HG03354 (cell line): ENCODE data around the gene BRAF.
"Not testable (repeated sequence)": the region's sequence is repeated elsewhere in the genome, so short reads cannot be mapped to it uniquely, and the experiment has no call there.

ENCODE experiments used
- ATAC-seq: cut with Tn5 transposase; IDR thresholded peaks from one replicate; pipeline ENCODE4 v1.9.1; 2021; ENCODE audit warnings: mild to moderate bottlenecking; ENCODE audit not compliant: unreplicated experiment, poor library complexity, severe bottlenecking

BRAF gene

DNA sequence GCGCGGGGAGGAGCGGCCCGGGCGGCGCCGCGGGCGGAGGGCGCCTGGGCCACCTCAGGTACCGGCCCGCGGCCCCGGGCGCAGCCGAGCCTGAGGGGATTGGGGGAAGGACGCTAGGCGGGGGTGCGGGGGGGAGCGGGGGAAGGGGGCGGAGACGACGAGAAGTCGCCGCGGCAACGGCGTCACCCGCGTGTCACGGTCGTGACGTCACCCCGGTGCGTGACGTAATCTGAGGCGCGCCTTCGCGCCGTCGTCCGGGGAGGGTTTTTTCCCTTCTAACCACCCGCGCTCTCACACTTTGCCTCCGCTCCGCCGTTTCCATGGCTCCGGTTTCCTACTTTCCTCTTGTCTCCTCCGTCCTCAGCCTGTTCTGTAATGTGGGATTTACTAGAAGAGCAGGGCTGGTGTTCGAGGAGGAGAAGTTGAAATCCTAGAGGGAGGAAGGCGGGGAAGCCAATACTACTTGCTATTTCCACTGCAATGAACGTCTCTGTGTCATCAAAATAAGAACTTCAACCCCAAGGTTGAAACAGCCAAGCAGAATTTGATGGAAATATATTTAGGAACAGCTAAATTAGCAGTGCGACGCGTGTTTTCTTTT is at the start of gene BRAF:
Gene BRAF (minus strand): TSS at position 109 of the 601 bp plus-strand sequence. CDS start 226 bp downstream, outside the sequence.
- ATAC-seq, result peak; percentile 40

DNA sequence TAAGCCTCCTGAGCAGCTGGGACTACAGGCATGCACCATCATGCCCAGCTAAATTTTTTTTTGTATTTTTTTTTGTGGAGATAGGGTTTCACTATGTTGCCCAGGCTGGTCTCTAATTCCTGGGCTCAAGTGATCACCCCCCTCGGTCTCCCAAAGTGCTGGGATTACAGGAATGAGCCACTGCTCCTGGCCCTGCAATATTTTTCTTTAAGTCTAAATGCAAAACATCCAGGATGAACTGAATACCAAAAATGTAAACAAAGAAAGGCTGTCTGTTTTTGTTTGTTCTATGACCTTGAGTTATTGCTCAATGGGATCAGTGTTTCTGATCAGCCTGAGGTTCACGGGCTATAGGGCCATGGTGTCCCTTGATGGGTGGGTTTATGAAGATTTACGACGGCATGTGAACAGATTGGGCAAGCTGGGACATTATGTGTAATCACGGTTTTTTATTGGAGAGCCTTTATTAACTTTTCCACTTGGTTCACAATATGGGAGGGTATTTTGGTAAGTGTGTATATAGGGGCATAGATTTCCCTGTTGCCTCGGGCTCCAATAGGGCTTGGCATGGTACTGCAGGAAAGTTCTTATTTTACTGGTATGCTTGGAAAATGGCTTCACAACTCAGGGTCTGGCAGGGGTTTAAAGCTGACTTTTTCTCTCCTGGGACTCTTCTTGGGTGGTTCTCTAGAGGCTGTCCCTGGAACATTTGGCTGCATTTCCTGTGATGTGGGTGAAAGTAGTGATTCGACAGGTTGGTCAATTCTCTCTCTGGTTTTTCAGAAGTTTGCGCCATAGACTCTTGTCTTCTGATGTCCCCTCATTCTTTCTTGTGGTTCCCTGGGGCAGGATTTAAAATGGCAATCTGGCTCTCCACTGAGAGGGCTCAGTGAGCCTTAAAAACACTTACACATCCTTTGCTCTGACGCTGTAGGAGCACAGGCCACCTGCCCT is 48.4 kb upstream of the BRAF start:
- no peak for ATAC-seq

DNA sequence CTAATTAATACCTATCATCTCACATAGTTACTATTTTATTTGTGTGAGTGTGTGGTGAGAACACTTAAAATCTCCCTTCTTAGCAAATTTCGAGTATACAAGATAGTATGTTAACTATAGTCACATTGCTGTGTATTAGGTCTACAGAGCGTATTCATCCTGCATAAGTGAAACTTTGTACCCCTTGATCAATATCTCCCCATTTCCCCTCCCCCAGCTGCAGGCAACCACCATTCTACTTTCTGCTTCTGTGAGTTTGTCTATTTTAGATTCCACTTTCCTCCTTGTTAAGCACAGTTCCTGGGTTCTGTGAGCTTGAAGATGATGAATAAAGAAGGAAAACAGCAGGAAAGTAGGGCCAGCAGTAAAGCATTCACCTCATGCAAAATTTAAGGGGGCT is 47.6 kb upstream of the BRAF start:
- ATAC-seq, result no peak

DNA sequence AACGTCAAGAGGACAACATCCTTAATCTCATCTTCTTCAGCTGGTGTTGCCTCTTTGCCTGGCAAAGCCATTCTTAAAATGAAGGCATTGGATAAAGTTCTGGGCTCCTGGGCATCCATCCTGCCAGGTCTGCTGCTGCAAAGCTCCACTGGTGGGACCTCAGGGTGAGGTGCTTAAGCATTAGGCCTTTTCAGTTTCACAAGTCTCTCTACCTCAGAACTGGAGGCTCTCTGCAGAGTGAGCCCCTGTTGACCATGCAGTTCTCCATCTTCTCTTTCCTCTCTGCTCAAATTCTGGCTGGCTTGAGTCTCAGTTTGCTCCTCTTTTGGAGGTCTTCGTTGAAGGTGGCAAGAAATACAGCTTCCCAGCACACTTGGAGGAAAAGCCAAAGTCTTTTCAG is 42.7 kb upstream of the BRAF start:
- no peak for ATAC-seq

DNA sequence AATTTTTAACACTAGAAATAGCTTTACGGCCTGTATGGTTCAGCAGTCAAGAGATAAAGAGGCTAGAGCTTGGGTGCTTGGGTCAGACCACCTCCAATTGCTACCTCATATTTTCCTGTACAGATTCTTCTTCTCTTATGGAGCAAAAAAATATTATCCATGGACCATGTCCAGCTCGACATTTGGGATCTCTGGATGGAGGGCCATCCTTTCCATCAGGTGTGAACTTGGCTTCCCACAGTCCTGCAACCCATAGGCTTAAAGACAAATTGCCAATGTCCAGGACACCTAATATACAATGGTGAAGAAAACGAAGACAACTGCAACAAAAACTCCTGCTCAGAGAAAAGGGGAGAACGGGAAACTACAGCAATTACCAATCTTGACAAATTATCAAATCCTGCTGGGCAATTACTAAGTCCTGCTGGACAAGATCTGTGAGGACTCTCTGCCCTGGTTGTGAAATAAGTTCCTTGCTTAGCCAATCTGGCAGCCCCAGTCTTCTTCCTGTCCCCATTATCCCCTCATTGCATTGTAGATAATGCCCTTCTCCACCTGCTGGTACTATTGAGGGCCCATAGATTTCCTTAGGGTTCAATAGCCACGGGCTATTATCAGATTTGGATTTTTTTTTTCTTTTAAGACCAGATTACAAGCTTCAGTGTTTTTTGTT is 42.0 kb upstream of the BRAF start:
- ATAC-seq, result no peak

DNA sequence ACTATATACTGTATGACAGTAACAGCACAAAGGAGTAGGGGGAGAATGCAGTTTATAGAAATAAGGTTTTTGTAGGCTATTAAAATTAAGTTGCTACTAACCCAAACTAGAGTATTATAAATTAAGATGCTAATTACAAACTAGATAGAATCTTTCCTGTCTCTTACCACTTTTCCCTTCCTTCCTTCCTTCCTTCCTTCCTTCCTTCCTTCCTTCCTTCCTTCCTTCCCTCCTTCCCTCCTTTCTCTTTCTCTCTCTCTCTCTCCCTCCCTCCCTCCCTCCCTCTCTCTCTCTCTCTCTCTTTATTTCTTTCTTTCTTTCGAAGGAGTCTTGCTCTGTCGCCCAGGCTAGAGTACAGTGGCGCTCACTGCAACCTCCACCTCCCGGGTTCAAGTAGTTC is 36.4 kb upstream of the BRAF start:
- no peak for ATAC-seq

DNA sequence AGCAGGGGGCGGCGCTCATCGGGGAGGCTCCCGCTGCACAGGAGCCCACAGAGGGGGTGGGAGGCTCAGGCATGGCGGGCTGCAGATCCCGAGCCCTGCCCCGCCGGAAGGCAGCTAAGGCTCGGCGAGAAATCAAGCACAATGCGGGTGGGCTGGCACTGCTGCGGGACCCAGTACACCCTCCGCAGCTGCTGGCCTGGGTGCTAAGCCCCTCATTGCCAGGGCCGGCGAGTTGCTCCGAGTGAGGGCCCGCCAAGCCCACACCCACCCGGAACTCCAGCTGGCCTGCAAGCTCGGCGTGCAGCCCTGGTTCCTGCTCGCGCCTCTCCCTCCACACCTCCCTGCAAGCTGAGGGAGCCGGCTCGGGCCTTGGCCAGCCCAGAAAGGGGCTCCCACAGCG is 32.3 kb upstream of the BRAF start:
- not testable (repeated sequence) for ATAC-seq

DNA sequence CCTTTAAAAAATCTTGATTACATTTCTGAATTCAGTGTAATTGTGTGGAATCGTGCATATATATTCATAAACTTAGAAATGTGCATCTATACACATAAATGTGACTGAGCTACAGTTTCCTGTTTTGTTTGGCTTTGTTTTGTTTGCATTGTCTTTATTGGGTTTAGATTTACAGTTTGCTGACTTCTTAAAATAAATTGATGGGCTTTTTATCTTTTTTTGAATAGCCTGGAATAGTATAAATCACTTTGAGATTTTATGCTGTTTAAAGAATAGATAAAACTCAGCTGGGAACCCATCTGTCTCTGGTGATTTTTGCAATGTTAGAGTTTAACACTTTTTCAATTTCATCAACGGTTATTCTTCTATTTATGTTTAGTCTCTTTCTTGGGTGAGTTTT is 21.2 kb upstream of the BRAF start:
- no peak for ATAC-seq

DNA sequence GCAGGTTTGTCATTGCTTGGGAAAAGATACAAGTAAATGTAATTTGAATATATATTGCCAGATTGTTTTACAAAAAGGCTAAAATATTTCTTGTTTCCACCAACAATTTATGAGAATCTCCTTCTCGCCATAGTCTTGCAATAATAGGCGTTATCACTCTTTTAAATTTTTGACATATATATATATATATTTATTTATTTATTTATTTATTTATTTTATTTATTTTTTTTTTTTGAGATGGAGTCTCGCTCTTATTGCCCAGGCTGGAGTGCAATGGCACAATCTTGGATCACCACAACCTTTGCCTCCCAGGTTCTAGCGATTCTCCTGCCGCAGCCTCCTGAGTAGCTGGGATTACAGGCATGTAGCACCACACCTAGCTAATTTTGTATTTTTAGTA is 17.5 kb upstream of the BRAF start:
- ATAC-seq, result not testable (repeated sequence)

DNA sequence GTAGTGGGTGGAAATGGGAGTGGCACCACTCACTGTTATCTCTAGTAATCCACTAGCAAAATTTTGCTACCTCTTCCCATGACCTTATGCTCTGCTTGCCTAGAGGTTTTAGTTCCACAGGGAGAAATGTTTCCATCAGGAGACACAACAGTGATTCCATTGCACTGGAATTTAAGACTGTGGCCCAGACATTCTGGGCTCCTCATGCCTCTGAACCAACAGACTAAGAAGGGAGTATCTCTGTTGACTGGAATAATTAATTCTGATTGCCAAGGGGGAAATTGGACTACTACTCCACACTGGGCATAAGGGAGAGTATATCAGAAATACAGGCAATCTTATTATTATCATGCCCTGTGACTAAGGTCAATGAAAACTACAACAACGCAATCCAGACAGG is 16.2 kb upstream of the BRAF start:
- no peak for ATAC-seq

DNA sequence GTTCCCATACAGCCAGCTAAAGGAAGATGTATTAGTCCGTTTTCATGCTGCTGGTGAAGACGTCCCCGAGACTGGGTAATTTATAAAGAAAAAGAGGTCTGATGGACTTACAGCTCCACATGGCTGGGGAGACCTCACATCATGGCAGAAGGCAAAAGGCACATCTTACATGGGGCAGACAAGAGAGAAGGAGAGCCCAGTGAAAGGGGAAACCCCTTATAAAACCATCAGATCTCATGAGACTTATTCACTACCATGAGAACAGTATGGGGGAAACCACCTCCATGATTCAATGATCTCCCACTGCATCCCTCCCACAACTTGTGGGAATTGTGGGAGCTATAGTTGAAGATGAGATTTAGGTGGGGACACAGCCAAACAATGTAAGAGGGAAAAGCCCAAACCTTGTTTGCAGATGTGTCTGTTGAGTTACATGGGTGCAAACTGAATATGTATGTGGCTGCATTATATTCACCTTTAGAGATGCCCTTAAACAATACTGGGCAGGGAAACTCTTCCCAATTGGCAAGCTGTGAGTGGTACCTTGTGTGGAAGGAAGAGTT is 13.1 kb upstream of the BRAF start:
- no peak for ATAC-seq

DNA sequence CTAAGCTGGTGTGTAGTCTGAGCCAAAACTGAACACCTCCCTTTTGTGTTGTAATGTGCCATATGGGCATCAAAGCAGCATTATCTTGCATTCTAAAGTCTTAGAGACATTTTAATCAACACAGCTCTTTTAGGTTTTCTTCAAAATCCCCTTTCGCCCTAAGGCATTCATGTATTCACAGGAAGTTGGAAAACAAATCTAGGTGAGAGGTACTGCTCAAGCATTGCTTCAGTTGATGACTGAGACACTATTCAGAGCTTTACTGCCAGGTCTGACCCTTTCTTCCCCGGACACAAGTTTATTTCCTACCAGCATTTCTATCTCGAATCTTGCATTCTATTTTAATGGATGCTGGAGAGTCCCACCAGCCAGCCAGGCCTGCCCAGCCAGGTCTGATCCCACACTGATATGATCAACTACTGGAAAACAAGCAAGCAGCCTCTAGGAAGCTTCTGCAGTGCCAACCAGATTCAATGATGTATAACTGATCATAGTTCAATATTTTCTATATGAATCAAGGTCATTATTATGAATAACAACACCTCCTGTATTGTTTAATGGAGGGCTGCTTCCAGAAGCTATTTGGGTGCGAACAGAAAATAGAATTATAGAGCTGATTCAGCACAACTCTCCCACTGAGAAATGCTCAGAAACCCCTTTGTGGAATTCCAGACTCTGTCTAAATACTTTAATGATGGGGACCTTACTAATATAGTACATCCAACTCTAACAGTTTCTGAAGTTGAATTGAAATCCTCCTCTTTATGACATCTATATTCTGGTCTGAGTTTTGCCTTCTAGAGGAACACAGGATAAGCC is 4.0 kb upstream of the BRAF start:
- ATAC-seq, result no peak

DNA sequence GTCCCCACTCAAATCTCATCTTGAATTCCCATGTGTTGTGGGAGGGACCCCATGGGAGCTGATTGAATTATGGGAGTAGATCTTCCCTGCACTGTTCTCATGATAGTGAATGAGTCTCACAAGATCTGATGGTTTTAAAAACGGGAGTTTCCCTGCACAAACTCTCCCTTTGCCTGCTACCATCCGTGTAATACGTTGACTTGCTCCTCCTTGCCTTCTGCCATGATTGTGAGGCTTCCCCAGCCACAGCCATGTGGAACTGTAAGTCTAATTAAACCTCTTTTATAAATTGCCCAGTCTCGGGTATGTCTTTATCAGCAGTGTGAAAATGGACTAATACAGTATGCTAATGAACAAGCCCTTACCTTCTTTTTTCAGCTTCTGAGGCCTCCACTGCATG is 3.2 kb upstream of the BRAF start:
- not testable (repeated sequence) for ATAC-seq

DNA sequence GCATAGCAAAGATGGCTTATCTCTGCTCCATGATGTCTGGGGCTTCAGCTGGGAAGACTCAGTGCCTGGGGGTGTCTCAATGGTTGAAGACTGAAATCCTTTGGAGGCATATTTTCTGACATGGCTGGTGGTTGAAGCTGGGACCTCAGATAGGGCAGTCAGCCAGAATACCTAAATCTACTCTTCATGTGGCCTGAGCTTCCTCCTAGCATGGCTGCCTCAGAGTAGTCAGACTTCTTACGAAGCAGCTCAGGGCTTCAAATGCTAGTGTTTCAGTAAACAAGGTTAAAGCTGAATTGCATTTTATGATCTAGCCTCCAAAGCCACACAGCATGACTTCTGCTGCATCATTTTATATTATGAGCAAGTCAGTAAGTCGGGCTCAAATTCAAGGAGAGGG is 2.6 kb upstream of the BRAF start:
- no peak for ATAC-seq

DNA sequence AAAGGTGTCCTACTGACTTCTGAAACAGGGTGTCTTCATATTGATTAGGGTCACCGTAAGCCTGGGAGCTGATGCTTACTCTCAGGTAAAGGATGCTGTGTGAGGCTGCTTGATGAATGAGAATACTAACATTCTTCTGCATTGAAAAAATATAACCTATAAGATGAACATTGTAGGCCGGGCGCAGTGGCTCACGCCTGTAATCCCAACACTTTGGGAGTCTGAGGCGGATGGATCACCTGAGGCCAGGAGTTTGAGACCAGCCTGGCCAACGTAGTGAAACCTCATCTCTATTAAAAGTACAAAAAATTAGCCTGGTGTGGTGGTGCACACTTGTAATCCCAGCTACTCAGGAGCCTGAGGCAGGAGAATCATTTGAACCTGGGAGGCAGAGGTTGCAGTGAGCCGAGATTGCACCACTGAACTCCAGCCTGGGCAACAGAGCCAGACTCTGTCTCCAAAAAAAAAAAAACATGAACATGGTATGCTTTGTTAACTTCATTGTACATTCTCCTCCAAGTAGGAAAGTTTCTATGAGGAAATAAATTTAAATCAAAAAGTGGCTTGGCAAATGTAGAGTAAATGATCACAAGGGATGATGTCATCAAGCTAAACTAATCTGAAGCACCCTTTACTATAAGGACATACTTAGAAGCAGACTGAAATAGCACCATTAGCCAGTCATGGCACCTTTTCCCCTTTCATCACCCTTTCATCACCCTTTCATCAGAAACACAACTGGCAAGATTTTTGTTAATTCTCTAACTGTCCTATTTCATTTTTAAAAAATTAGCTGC is 1.5 kb upstream of the BRAF start:
- ATAC-seq, result no peak

DNA sequence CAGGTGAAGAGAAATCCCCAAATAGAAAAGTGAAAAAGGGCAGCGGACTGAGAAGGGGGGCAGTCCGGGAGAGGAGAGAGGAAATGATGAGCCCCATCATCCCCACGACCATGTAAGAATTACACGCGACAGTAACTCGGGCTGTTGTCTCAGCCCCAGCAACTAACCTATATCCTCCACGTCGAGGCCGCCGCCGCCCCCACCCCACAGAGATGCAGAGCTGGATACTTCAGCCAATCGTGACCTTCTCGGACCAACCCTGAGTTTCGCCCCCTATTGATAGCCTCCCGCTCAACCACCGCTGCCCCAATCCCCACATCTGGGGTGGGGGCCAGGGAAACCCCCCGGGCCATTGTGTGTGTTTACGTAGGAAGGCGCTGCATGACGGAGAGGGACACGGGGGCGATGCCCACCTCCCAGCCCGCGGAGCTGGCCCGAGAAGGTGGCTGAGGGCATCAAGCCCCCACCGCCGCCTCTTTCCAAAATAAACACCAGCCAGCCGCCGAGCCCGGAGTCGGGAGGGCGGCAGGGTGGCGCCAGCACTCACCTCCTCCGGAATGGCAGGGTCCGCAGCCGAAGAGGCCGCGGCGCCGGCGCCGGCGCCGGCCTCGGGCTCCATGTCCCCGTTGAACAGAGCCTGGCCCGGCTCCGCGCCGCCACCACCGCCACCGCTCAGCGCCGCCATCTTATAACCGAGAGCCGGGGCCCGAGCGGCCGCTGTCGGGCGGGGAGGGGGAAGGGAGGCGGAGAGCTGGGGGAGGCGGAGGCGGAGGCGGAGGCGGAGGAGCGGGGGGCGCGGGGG is 509 bp downstream of the BRAF start:
- ATAC-seq, result peak; percentile 91

DNA sequence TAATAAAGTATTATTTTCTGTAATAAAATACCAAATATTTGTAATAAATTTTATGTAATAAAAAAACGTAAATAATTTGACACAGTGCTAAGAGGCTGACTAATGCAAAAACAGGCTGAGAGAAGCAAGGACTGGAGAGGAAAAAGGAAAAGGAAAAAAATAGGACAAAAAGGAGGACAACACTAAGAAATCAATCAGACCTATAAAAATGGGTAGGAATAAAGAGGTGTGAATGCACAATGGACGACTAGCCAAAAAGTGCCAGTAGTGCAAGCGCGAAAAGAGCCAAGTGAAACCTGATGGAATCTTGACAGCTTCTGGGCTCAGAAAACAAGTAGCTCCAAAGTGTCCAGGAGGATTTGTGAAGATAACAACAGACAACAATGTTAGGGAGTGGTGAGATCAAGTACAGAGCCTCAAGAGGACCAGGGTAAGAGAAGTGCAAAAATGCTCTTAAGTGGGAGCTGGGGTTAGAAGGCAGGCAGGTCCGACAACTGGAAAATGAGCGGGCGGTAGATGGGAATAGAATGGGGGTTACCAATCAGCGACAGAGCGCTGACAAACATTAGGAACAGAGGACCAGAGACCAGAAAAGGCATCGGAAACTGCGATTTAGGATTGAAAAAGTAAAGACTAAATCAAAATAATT is 1.2 kb downstream of the BRAF start:
- peak; percentile 6 for ATAC-seq
